ENCODE results near the gene GFOD2. TPM values are rescaled to one million over a fixed set of nuclear protein-coding genes. Genes with fewer than 3 reads are reported as not detected.

GFOD2 gene
- total RNA-seq, 1 donor: 2.0 TPM

DNA sequence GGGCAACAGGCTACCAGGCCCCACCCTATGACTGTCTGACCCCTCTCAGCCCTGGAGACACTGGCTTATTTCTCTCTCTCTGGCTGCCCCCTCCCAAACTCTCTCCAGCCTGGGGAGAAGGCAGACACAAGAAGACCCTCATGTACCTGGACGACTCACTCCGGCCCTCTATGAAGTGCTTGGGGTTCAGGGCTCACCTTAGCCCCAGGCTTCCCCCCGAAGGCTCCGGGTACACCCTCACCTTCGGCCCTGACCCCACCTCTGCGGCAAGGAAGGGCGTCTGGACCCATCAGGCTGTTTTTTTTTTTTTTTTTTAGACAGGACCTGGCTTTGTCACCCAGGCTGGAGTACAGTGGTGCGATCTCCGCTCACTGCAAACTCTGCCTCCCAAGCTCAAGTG, 75.1 kb downstream of the GFOD2 start:
- H3K4me1 ChIP-seq (ENCODE audit: insufficient read depth, low read length): peaks cover 11% of the 10 kb centered on the region
- no peaks in the 10 kb centered on the region for H3K27me3 ChIP-seq (ENCODE audit: insufficient read depth, low read length)
- H3K9me3 ChIP-seq (ENCODE audit: low read depth, low read length): no peaks in the 10 kb centered on the region
- no peak overlapping the region for H3K4me3 ChIP-seq (ENCODE audit: low read length)

GRCh38 chr16:67641779-67642708, 77.1 kb downstream of the GFOD2 start:
- no peak overlapping the region for H3K4me3 ChIP-seq (ENCODE audit: low read length)
- no peaks in the 10 kb centered on the region for H3K9me3 ChIP-seq (ENCODE audit: low read depth, low read length)
- peaks cover 11% of the 10 kb centered on the region for H3K4me1 ChIP-seq (ENCODE audit: insufficient read depth, low read length)
- no peaks in the 10 kb centered on the region for H3K27me3 ChIP-seq (ENCODE audit: insufficient read depth, low read length)

GRCh38 chr16:67637625-67638024, 81.5 kb downstream of the GFOD2 start:
- Histone ChIP-seq H3K4me3 (ENCODE audit: low read length) (no peak overlapping the region), H3K27me3 (ENCODE audit: insufficient read depth, low read length) (no peaks in the 10 kb centered on the region), H3K4me1 (ENCODE audit: insufficient read depth, low read length) (no peaks in the 10 kb centered on the region), H3K9me3 (ENCODE audit: low read depth, low read length) (no peaks in the 10 kb centered on the region)

DNA sequence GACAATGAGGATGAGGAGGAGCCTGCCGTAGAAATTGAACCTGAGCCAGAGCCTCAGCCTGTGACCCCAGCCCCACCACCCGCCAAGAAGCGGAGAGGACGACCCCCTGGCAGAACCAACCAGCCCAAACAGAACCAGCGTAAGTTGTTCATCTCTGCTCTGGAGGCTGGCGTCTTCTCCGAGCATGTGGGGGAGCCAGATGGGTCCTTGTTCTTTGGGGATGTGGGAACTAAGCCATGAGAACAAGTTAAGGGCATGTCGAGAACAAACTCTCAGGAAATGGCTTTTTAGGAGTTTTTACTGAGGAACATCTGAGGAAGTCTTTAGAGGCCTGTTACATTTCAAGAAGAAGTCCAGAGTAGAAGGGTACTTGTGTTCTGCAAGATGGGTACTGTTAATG, 82.4 kb downstream of the GFOD2 start:
- no peaks in the 10 kb centered on the region for H3K4me1 ChIP-seq (ENCODE audit: insufficient read depth, low read length)

GRCh38 chr16:67632415-67633172, 86.5 kb downstream of the GFOD2 start:
- no peaks in the 10 kb centered on the region for H3K27me3 ChIP-seq (ENCODE audit: insufficient read depth, low read length)
- no peaks in the 10 kb centered on the region for H3K4me1 ChIP-seq (ENCODE audit: insufficient read depth, low read length)

More for the DNA sequence above, 82.4 kb downstream of the GFOD2 start:
- Histone ChIP-seq H3K9me3 (ENCODE audit: low read depth, low read length) (no peaks in the 10 kb centered on the region), H3K27me3 (ENCODE audit: insufficient read depth, low read length) (no peaks in the 10 kb centered on the region), H3K4me3 (ENCODE audit: low read length) (no peak overlapping the region)

GRCh38 chr16:67628216-67628615, 90.9 kb downstream of the GFOD2 start:
- no peaks in the 10 kb centered on the region for H3K27me3 ChIP-seq (ENCODE audit: insufficient read depth, low read length)
- H3K9me3 ChIP-seq (ENCODE audit: low read depth, low read length): no peaks in the 10 kb centered on the region

More at GRCh38 chr16:67632415-67633172, 86.5 kb downstream of the GFOD2 start:
- no peaks in the 10 kb centered on the region for H3K9me3 ChIP-seq (ENCODE audit: low read depth, low read length)
- no peak overlapping the region for H3K4me3 ChIP-seq (ENCODE audit: low read length)

More at GRCh38 chr16:67628216-67628615, 90.9 kb downstream of the GFOD2 start:
- H3K4me1 ChIP-seq (ENCODE audit: insufficient read depth, low read length): no peaks in the 10 kb centered on the region
- H3K4me3 ChIP-seq (ENCODE audit: low read length): no peak overlapping the region

Other genes starting within 250 kb of the GFOD2 start
- gene ATP6V0D1, start 238.2 kb downstream of the GFOD2 start, total RNA-seq: 113 TPM
- not detected for gene AGRP, start 235.8 kb downstream of the GFOD2 start, total RNA-seq
- gene RIPOR1, start 190.5 kb downstream of the GFOD2 start, total RNA-seq: 42.6 TPM
- 43.2 TPM for gene CTCF, start 156.8 kb downstream of the GFOD2 start, total RNA-seq
- 20.8 TPM for gene CARMIL2, start 74.2 kb downstream of the GFOD2 start, total RNA-seq
- 12.7 TPM for gene ACD, start 59.1 kb downstream of the GFOD2 start, total RNA-seq
- gene PARD6A, start 58.4 kb downstream of the GFOD2 start, total RNA-seq: 3.0 TPM
- gene ENKD1, start 52.6 kb downstream of the GFOD2 start, total RNA-seq: 3.0 TPM
- 6.8 TPM for gene C16orf86, start 52.5 kb downstream of the GFOD2 start, total RNA-seq
- gene RANBP10, start 87.2 kb upstream of the GFOD2 start, total RNA-seq: 8.5 TPM
- 0.42 TPM for gene TSNAXIP1, start 87.6 kb upstream of the GFOD2 start, total RNA-seq
- gene THAP11, start 123.0 kb upstream of the GFOD2 start, total RNA-seq: 38.5 TPM
- 89.1 TPM for gene NUTF2, start 127.6 kb upstream of the GFOD2 start, total RNA-seq
- gene CENPT, start 128.4 kb upstream of the GFOD2 start, total RNA-seq: 20.8 TPM
- 48.1 TPM for gene EDC4, start 153.7 kb upstream of the GFOD2 start, total RNA-seq
- gene NRN1L, start 165.6 kb upstream of the GFOD2 start, total RNA-seq: not detected
- 4.3 TPM for gene PSKH1, start 173.9 kb upstream of the GFOD2 start, total RNA-seq
- 6.3 TPM for gene CTRL, start 212.5 kb upstream of the GFOD2 start, total RNA-seq
- 69.4 TPM for gene PSMB10, start 217.5 kb upstream of the GFOD2 start, total RNA-seq
- 0.84 TPM for gene LCAT, start 224.8 kb upstream of the GFOD2 start, total RNA-seq
- 6.9 TPM for gene SLC12A4, start 249.3 kb upstream of the GFOD2 start, total RNA-seq